WTC11 (cell line): ENCODE results near the gene TGM1. TPM values are rescaled to one million over a fixed set of nuclear protein-coding genes. Genes with fewer than 3 reads are reported as not detected.

Experiments used
- ATAC-seq: fragments of 200-7000 bp; cut with Tn5 transposase; 2 replicates; pipeline ENCODE4 v1.10.0; 2021; ENCODE audit warnings: mild to moderate bottlenecking, moderate library complexity
- CTCF ChIA-PET: fragments of 300-600 bp; sonication (Branson Sonifier 250); formaldehyde crosslinking; loops from one replicate; lab custom pipeline; 2021; ENCODE audit warnings: antibody characterized with exemption; lab: Charles Lee
- POLR2A ChIA-PET: fragments of 350-600 bp; sonication (Branson Sonifier 250); formaldehyde crosslinking; loops from one replicate; lab custom pipeline; 2021; ENCODE audit warnings: antibody characterized with exemption; lab: Charles Lee
- DNase-seq: peaks from one replicate; pipeline ENCODE4 v3.0.0; 2021; ENCODE audit warnings: low spot score
- H3K27ac Mint-ChIP-seq: 2 replicates; pipeline ENCODE4 v1.8.0; 2021; ENCODE audit warnings: mixed read lengths
- H3K27me3 Mint-ChIP-seq: 2 replicates; pipeline ENCODE4 v1.8.0; 2021; ENCODE audit warnings: low read depth, mild to moderate bottlenecking, moderate library complexity, mixed read lengths
- H3K36me3 Mint-ChIP-seq: 2 replicates; pipeline ENCODE4 v1.8.0; 2021; ENCODE audit warnings: mixed read lengths
- H3K4me1 Mint-ChIP-seq: 2 replicates; pipeline ENCODE4 v1.8.0; 2022; ENCODE audit warnings: mixed read lengths
- H3K4me3 Mint-ChIP-seq: 2 replicates; pipeline ENCODE4 v1.8.0; 2021; ENCODE audit warnings: mild to moderate bottlenecking, moderate library complexity, mixed read lengths
- H3K9me3 Mint-ChIP-seq: 2 replicates; pipeline ENCODE4 v1.8.0; 2021; ENCODE audit warnings: mixed read lengths
- AR ChIP-seq: fragments of 250-450 bp; sonication (Bioruptor Pico); IDR thresholded peaks from 2 replicates; pipeline ENCODE4 v1.9.0; 2021; ENCODE audit warnings: mild to moderate bottlenecking
- ATF3 ChIP-seq: sonication (generic); formaldehyde crosslinking; conservative IDR thresholded peaks from 2 replicates; pipeline ENCODE4 v1.8.1; 2022; ENCODE audit warnings: mild to moderate bottlenecking, missing genetic modification reagents
- CTCF ChIP-seq: fragments of 200-600 bp; IDR thresholded peaks from 2 replicates; pipeline ENCODE4 v1.8.0; 2022; ENCODE audit warnings: antibody characterized with exemption
- HMGA2 ChIP-seq: fragments of 250-450 bp; sonication (Bioruptor Pico); IDR thresholded peaks from 2 replicates; pipeline ENCODE4 v1.4.0; 2021; ENCODE audit warnings: mild to moderate bottlenecking, moderate library complexity
- HMGXB4 ChIP-seq: sonication (generic); formaldehyde crosslinking; IDR thresholded peaks from 2 replicates; pipeline ENCODE4 v1.8.1; 2023; ENCODE audit warnings: mild to moderate bottlenecking, moderate library complexity, missing genetic modification reagents
- JUN ChIP-seq: sonication (generic); formaldehyde crosslinking; IDR thresholded peaks from 2 replicates; pipeline ENCODE4 v1.8.0; 2023; ENCODE audit warnings: mild to moderate bottlenecking, missing genetic modification reagents
- NR1H2 ChIP-seq: sonication (generic); formaldehyde crosslinking; IDR thresholded peaks from 2 replicates; pipeline ENCODE4 v1.9.0; 2021; ENCODE audit warnings: mild to moderate bottlenecking, moderate library complexity, missing genetic modification reagents
- USF1 ChIP-seq: sonication (generic); formaldehyde crosslinking; IDR thresholded peaks from 2 replicates; pipeline ENCODE4 v1.8.0; 2022; ENCODE audit warnings: mild to moderate bottlenecking, missing genetic modification reagents
- ZBTB21 ChIP-seq: sonication (generic); formaldehyde crosslinking; IDR thresholded peaks from 2 replicates; pipeline ENCODE4 v1.8.1; 2023; ENCODE audit warnings: mild to moderate bottlenecking, missing genetic modification reagents, borderline replicate concordance
- ZNF281 ChIP-seq: sonication (generic); formaldehyde crosslinking; IDR thresholded peaks from 2 replicates; pipeline ENCODE4 v1.8.0; 2023; ENCODE audit warnings: mild to moderate bottlenecking, missing genetic modification reagents
- ZNF416 ChIP-seq: fragments of 250-450 bp; sonication (Bioruptor Pico); IDR thresholded peaks from 2 replicates; pipeline ENCODE4 v1.9.0; 2021; ENCODE audit warnings: mild to moderate bottlenecking, inconsistent platforms
- ZNF512 ChIP-seq: sonication (generic); formaldehyde crosslinking; IDR thresholded peaks from 2 replicates; pipeline ENCODE4 v1.8.1; 2022; ENCODE audit warnings: missing genetic modification reagents, borderline replicate concordance
- ZNF671 ChIP-seq: fragments of 250-450 bp; sonication (Bioruptor Pico); IDR thresholded peaks from 2 replicates; pipeline ENCODE4 v1.8.0; 2021; ENCODE audit warnings: mild to moderate bottlenecking
- total RNA-seq: library from RNA; stranded (reverse); gene quantifications from 3 replicates; pipeline ENCODE4 v1.2.3, GENCODE V29; 2021

The TGM1 gene
- total RNA-seq, 1 experiment from 2014 or later: 5.2 TPM

GRCh38 chr14:24272467-24272866 is 9.5 kb upstream of the TGM1 start (continued):
- TF ChIP-seq CTCF (no peak), HMGA2 (CRISPR knock-in tag) (no peak), USF1 (no peak)

GRCh38 chr14:24271834-24272263 is 8.9 kb upstream of the TGM1 start:
- ChIA-PET CTCF (interaction anchor here (1.3 to 5.8 kb wide), 13 partner anchors 9 to 214 kb away, joined by 3 to 77 read pairs (median 10); partner anchors contain the start of genes CIDEB, DHRS1, IRF9 and LTB4R), POLR2A (interaction anchor here (0.5 to 1.5 kb wide), 10 partner anchors 9 to 96 kb away, joined by 3 to 20 read pairs (median 4); partner anchors contain the start of genes CHMP4A, DHRS1, MDP1 and NFATC4)
- Mint-ChIP-seq H3K4me3 (peak overlapping the region; percentile 72), H3K27ac (no peak overlapping the region), H3K9me3 (no peaks in the 10 kb centered on the region), H3K27me3 (no peaks in the 10 kb centered on the region), H3K36me3 (peaks cover 4% of the 10 kb centered on the region; the same call in 1 of the 2 replicates), H3K4me1 (peaks cover 16% of the 10 kb centered on the region)
- ATAC-seq (no peak), DNase-seq (no peak)
- TF ChIP-seq ZNF281 (CRISPR knock-in tag) (no peak), ZNF512 (no peak), JUN (no peak), AR (CRISPR knock-in tag) (no peak), ZNF416 (no peak), HMGXB4 (CRISPR knock-in tag) (no peak), ZBTB21 (no peak), ZNF671 (CRISPR knock-in tag) (no peak), NR1H2 (no peak), ATF3 (no peak)
